Right kidney (tissue), 1 donor: ENCODE measurements around the gene SCFD2.
A peak's percentile ranks its signal among the peaks of the same experiment; 100 is the strongest.

Source experiments
- DNase-seq: peaks from one replicate; pipeline ENCODE4 v3.0.0-alpha.2; 2016

Gene SCFD2

GRCh38 chr4:52876069-52876468 lies 489.8 kb downstream of the SCFD2 start:
- DNase-seq, result no peak

- no peak for DNase-seq
Measured at GRCh38 chr4:52874948-52875347, 490.9 kb downstream of the SCFD2 start.

DNA sequence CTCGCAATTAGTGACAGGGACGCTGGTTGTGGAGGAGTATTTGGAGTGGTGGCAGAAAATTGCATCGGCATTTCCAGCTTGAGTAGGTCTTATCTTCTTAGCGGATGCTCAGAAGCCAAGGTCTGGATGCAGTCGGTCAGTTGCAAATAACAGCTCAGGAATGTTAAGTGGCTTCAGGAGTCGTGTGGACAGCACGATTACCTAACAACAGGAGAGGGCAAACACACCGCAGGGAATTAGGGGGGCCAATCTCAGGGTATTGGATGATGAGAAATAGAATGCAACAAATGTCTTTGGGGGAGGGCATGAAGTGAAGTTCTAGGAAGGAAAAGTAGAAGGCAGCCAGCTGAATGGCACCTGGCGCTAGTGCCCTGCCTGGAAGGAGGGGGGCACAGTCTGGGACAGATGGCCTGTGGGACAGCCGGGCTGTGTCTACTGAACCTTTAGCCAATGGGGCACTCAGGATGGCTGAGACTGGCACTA lies 492.0 kb downstream of the SCFD2 start:
- no peak for DNase-seq

GRCh38 chr4:52873191-52873590 lies 492.7 kb downstream of the SCFD2 start:
- no peak for DNase-seq

GRCh38 chr4:52870225-52870624 lies 495.6 kb downstream of the SCFD2 start:
- DNase-seq, result no peak

DNA sequence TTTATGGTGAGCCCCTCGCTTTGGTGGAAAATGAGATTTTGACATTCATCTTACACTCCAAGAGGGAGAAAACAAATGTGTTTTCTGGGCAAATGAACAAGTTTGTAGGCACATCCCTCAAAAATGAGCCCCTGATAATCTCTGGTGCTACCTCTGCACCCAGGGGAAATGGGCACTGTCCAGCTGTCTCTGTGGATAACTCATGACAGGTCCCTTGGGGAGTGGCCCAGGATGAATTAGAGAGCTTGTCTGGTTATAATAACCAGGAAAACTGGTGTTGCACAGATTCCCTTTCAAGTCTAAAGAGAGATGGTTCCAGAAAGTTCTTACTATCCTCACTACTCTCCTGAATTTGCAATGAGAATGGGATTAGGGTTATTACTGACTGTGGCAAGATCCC lies 496.2 kb downstream of the SCFD2 start:
- DNase-seq, result no peak

GRCh38 chr4:52869196-52869595 lies 496.7 kb downstream of the SCFD2 start:
- no peak for DNase-seq

DNA sequence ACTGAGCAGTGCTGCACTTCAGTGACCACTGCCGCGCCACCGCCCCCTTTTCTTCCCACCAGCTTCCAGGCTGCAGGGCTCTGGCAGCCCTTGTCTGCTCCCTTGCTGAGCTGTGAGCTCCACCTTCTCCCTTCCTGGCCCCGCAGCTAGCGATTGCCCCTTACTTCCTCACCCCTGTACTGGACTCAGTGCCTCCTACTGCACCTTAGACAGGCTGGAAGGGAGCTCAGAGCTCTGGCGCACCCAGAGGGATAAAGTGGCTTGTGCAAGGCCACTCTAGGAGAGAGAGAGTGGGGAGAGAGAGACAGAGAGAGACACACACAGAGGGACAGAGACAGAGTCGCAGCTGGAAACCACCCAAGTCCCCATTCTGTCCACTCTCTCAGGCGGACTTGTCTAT lies 497.7 kb downstream of the SCFD2 start:
- DNase-seq, result peak; percentile 64

GRCh38 chr4:52867163-52867562 lies 498.7 kb downstream of the SCFD2 start:
- no peak for DNase-seq

DNA sequence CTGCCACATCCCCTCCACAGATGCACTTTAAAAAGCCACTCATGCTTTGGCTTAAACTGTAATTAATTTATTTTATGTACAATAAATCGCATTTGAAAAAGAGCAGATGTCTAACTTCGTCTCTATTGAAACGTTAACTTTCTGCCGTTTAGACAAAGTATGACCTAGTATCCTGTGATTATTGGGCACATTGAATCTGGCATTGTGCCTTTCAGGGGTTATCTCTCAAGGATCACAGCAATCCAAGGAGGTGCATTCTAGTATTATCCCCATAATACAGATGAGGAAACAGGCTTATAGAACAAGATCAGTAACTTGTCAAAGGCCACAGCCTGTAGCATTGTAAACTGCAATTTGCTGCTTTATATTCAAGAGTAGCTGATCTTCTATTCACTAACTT lies 499.1 kb downstream of the SCFD2 start:
- DNase-seq, result no peak

GRCh38 chr4:52865300-52865699 lies 500.6 kb downstream of the SCFD2 start:
- DNase-seq, result no peak

DNA sequence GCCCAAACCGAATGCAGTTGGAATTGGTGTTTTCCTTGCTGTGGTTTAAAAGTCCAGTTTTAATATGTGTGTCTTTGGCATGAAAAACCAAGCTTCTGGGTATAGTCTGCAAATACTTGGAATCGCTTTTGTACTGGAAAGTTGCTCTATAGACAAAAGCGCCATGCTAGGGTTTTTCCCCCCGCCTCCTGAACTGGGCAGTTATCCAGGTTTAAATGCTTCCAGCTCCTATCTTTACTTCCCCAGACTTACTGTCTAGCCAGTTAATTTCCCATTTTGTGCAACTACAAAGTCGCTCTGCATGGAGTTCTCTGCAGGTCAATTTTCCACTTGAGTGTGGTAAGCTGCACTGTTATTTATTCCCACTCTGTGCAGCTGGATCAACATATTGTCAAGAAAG lies 501.1 kb downstream of the SCFD2 start:
- DNase-seq, result no peak

- DNase-seq, result no peak
Measured at GRCh38 chr4:52863324-52863723, 502.5 kb downstream of the SCFD2 start.

DNA sequence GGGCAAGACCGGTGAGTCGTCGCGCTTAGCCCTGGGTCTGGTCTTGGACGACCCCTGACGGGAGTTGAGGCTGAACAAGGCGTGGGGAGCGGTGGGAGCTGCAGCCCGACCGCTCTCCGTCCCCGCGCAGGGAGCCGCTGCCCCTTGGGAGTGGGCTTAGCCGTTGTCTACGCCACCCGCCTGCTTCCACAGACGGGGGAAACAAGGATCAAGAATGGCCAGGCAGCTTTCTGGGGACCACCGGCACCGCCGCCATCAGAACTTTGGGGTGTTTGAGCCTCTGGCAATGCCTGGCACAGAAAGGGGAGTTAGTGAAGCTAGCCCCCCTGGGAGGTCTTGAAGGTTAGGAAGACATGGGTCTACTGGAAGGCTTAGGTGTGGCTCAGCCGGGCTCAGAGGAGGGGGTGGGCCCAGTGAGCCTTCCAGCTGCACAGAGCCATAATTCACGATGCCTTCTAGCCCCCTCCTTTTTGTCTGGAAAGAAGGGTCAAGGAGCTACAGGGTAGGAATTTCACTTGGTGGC lies 503.2 kb downstream of the SCFD2 start:
- no peak for DNase-seq

- peak; percentile 95 for DNase-seq
Measured at GRCh38 chr4:52861879-52862616, 503.8 kb downstream of the SCFD2 start, which contains the start of gene RASL11B. RASL11B (plus strand) TSS chr4:52862317; CDS start chr4:52862508, 191 bp downstream.

GRCh38 chr4:52861171-52861823 lies 504.6 kb downstream of the SCFD2 start:
- no peak for DNase-seq

DNA sequence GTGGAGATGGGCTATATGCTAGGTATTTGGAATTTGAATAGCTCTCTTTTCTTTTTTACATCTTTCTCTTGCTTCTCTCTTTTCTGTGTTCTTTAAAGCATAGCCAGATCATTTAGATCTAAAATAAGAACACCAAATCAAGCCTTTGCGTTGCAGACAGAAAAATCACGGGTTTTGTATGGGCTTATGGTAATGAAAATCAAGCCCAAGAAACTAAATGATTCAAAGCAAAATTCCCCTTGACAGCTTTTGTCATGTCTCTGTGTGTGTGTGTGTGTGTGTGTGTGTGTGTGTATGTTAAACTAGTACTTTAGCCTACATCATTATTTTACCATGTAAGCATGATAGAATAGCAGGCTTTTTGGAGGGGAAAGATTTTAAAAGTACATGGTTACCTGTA lies 505.5 kb downstream of the SCFD2 start:
- DNase-seq, result no peak

GRCh38 chr4:52856801-52857200 lies 509.1 kb downstream of the SCFD2 start:
- DNase-seq, result no peak

DNA sequence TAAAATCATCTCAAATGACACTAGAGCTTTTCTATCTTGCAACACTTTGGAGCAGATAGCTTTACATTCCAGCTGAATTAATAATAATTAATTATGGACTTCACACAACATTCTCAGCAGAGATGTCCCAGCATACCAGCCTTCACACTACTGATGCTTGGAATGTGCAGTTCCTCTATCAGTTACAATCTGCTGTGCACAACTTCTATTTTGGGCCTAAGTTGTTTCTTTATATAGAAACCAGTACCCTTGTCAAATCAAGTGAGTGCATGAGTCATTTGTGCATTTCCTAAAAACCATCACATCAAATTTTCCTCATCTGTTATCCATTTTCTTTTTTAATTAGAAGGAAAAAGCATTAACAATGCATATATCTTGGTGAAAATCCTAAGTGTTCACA lies 512.5 kb downstream of the SCFD2 start:
- no peak for DNase-seq

GRCh38 chr4:52852711-52853110 lies 513.1 kb downstream of the SCFD2 start:
- DNase-seq, result no peak

GRCh38 chr4:52852041-52852440 lies 513.8 kb downstream of the SCFD2 start:
- DNase-seq, result no peak

GRCh38 chr4:52850406-52851124 lies 515.3 kb downstream of the SCFD2 start:
- no peak for DNase-seq

DNA sequence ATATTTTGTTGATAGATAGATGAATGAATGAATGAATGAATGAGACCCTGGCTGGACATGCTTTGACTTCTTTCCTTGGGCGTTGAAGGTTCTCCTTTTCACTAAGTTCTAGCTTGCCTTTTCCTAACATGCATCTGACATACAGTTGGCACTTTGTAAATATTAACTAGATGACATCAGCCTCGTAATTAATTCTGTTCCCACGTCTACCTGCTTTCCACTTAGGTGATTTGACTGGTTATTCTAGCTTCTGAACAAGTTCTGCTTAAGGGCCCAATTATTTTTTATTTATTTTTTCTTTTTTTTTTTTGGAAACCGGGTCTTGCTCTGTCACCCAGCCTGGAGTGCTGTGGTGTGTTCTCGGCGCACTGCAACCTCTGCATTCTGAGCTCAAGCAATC lies 517.6 kb downstream of the SCFD2 start:
- no peak for DNase-seq
